ENCODE results near the gene MGA. TPM values are rescaled to one million over a fixed set of nuclear protein-coding genes. Genes with fewer than 3 reads are reported as not detected.

Gene MGA
- total and polyA plus RNA-seq, 8 donors: 2.1 to 75.2 (median 21.4) TPM

GRCh38 chr15:41814534-41814933 is 154.3 kb downstream of the MGA start:
- no peak for TF ChIP-seq POLR2AphosphoS5 (IDR thresholded peaks at IDR 0.05)
- TF ChIP-seq EP300 (IDR thresholded peaks at IDR 0.05): no peak
- no peak for TF ChIP-seq CTCF (IDR thresholded peaks at IDR 0.05)
- TF ChIP-seq POLR2A (IDR thresholded peaks at IDR 0.05): no peak
- no peak for DNase-seq
- WGBS, 5 donors: 79 to 88% (median 83%) methylated on average over 5 of the region's 5 CpGs
- intact Hi-C loops (cut with DNase I; ENCODE audit: low total_unique reads): loop anchor here (5.0 kb wide), 1 partner anchor 42 kb away; the partner anchor contains the start of gene MAPKBP1
- H3K4me1 ChIP-seq: peaks cover 0 to 13% (median 4%) of the 10 kb centered on the region in 4 donors
- no peaks in the 10 kb centered on the region for H3K27me3 ChIP-seq
- peaks cover 60 to 78% (median 77%) of the 10 kb centered on the region in 4 donors for H3K36me3 ChIP-seq
- no peak overlapping the region for H3K4me3 ChIP-seq
- no peak overlapping the region for H3K27ac ChIP-seq
- no peaks in the 10 kb centered on the region for H3K9me3 ChIP-seq

DNA sequence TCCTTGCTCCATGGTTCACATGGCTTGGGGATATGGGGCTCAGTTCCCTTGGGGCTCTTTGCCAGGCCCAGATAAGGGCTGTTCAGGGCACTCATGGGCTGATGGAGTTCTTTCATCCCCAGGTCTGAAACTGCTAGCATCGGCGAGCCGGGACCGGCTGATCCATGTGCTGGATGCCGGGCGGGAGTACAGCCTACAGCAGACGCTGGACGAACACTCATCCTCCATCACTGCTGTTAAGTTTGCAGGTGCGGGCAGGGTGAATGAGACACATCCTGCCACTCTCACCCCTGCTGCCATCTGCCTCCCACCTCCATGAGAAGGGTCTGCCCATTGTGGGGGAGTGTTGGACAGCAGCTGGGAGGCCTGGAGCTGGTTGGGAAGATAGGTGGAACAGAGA is 156.6 kb downstream of the MGA start:
- TF ChIP-seq EP300 (IDR thresholded peaks at IDR 0.05) (no peak), POLR2A (IDR thresholded peaks at IDR 0.05) (no peak), CTCF (IDR thresholded peaks at IDR 0.05) (no peak)
- no peak overlapping the region for H3K4me3 ChIP-seq
- H3K27ac ChIP-seq: no peak overlapping the region
- DNase-seq: no peak
- H3K9me3 ChIP-seq: no peaks in the 10 kb centered on the region
- intact Hi-C loops (cut with DNase I; ENCODE audit: low total_unique reads): no loop called here
- H3K4me1 ChIP-seq: peaks cover 0 to 14% (median 5%) of the 10 kb centered on the region in 4 donors
- 93 to 98% (median 97%) methylated on average over 5 to 9 of the region's 9 CpGs for WGBS, 5 donors
- H3K36me3 ChIP-seq: peaks cover 75 to 100% (median 98%) of the 10 kb centered on the region in 4 donors
- H3K27me3 ChIP-seq: no peaks in the 10 kb centered on the region

DNA sequence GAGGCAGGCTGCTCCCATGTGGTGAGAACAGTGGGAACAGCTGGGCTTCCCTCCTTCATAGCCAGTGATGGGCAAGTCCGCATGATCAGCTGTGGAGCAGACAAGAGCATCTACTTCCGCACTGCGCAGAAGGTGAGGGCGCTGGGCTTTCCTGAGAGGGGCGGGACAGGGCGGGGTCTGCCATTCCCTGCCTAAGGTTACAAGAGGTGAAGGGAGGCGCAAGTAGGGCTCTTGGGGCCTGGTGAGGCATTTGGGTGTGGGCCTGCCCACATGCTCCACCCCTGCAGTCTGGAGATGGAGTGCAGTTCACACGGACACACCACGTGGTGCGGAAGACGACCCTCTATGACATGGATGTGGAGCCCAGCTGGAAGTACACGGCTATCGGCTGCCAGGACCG is 157.1 kb downstream of the MGA start:
- Histone ChIP-seq H3K27ac (no peak overlapping the region), H3K4me1 (peaks cover 0 to 14% (median 5%) of the 10 kb centered on the region in 4 donors), H3K36me3 (peaks cover 79 to 100% (median 99%) of the 10 kb centered on the region in 4 donors), H3K4me3 (no peak overlapping the region), H3K9me3 (no peaks in the 10 kb centered on the region), H3K27me3 (no peaks in the 10 kb centered on the region)
- DNase-seq: no peak
- intact Hi-C loops (cut with DNase I; ENCODE audit: low total_unique reads): no loop called here
- no peak for TF ChIP-seq POLR2A (IDR thresholded peaks at IDR 0.05)
- TF ChIP-seq POLR2AphosphoS5 (IDR thresholded peaks at IDR 0.05): no peak
- no peak for TF ChIP-seq CTCF (IDR thresholded peaks at IDR 0.05)
- no peak for TF ChIP-seq EP300 (IDR thresholded peaks at IDR 0.05)
- WGBS, 5 donors: 89 to 92% (median 91%) methylated on average over 14 of the region's 14 CpGs

DNA sequence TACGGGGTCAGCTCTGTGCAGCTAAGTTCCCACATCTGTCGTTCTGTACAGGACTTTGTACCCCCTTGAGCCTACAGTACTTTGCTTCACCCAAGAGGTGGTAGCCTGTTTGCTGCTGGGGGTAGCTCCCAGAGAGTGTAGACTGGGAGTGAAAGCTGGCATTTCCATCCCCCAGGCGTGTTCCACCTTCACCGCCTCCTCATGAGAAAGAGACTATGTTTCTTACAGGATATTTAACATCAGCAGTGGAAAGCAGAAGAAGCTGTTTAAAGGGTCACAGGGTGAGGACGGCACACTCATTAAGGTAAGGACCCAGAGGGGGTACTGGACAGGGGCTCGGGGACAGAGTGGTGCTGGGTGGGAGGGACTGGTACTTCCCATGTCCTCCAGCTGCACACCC is 157.6 kb downstream of the MGA start:
- Histone ChIP-seq H3K4me3 (no peak overlapping the region), H3K27ac (no peak overlapping the region), H3K36me3 (peaks cover 78 to 100% (median 99%) of the 10 kb centered on the region in 4 donors), H3K4me1 (peaks cover 0 to 14% (median 5%) of the 10 kb centered on the region in 4 donors), H3K27me3 (no peaks in the 10 kb centered on the region), H3K9me3 (no peaks in the 10 kb centered on the region)
- DNase-seq: no peak
- WGBS, 5 donors: 89 to 95% (median 90%) methylated on average over 6 of the region's 6 CpGs
- TF ChIP-seq POLR2AphosphoS5 (IDR thresholded peaks at IDR 0.05) (no peak), EP300 (IDR thresholded peaks at IDR 0.05) (no peak), CTCF (IDR thresholded peaks at IDR 0.05) (no peak), POLR2A (IDR thresholded peaks at IDR 0.05) (no peak)
- intact Hi-C loops (cut with DNase I; ENCODE audit: low total_unique reads): no loop called here

All from stomach (tissue), 9 donors.